ENCODE results near the gene ANKLE1.

The ANKLE1 gene

GRCh38 chr19:17318966-17319365, 37.3 kb downstream of the ANKLE1 start:
- no peak for DNase-seq (ENCODE audit: low read depth)
- TF ChIP-seq CTCF (conservative IDR thresholded peaks at IDR 0.05; ENCODE audit: low read depth, low read length) = no peak
- no peak overlapping the region for H3K4me3 ChIP-seq (ENCODE audit: low read depth, low read length)

GRCh38 chr19:17319473-17320238, 38.0 kb downstream of the ANKLE1 start:
- no peak overlapping the region for H3K4me3 ChIP-seq (ENCODE audit: low read depth, low read length)
- TF ChIP-seq CTCF (conservative IDR thresholded peaks at IDR 0.05; ENCODE audit: low read depth, low read length) = no peak
- no peak for DNase-seq (ENCODE audit: low read depth)

- no peak for DNase-seq (ENCODE audit: low read depth)
- H3K4me3 ChIP-seq (ENCODE audit: low read depth, low read length) = no peak overlapping the region
- no peak for TF ChIP-seq CTCF (conservative IDR thresholded peaks at IDR 0.05; ENCODE audit: low read depth, low read length)
Measured at GRCh38 chr19:17320435-17320834, 38.7 kb downstream of the ANKLE1 start.

- no peak for DNase-seq (ENCODE audit: low read depth)
- no peak overlapping the region for H3K4me3 ChIP-seq (ENCODE audit: low read depth, low read length)
- TF ChIP-seq CTCF (conservative IDR thresholded peaks at IDR 0.05; ENCODE audit: low read depth, low read length) = no peak
Measured at GRCh38 chr19:17321655-17322489, 40.2 kb downstream of the ANKLE1 start.

- H3K4me3 ChIP-seq (ENCODE audit: low read depth, low read length) = no peak overlapping the region
- TF ChIP-seq CTCF (conservative IDR thresholded peaks at IDR 0.05; ENCODE audit: low read depth, low read length) = no peak
- DNase-seq (ENCODE audit: low read depth) = no peak
Measured at GRCh38 chr19:17322854-17323253, 41.2 kb downstream of the ANKLE1 start.

- H3K4me3 ChIP-seq (ENCODE audit: low read depth, low read length) = peak overlapping the region; percentile 3
- no peak for TF ChIP-seq CTCF (conservative IDR thresholded peaks at IDR 0.05; ENCODE audit: low read depth, low read length)
- DNase-seq (ENCODE audit: low read depth) = no peak
Measured at GRCh38 chr19:17323300-17323963, 41.7 kb downstream of the ANKLE1 start.
